ENCODE results near the gene SCN5A.

SCN5A gene

DNA sequence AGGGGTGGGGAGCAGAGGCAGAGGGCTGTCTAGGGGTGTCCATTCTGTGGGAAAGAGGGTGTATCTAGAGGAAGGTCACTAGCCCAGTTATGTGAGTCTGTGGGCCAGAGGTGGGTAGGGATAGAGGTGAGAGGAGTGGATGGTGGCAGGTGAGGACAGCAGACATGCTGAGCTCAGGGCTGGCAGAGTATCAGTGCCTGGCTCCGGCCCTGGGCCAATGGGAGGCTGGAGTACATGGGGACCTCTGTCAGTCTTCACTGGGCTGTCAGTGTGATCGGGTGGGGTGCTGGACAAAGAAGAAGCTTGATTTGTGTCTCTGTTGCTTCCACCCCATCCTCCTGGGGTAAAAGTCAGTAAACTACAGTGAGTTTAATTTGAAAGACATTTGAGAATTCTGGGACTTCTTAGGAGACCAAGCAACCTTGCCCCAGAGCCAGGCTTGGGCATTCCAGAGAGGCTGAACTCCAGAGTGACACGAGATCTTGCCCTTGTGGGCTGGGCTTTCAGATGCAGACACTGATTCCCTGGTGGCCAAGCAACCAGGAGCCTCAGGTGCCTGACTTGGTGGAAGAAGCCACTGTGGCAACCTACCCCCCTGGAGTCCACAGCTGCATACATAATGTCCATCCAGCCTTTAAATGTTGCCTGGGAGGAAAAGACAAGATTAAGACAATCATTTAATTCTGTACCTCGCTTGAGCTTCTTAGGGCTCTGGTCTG, 92.7 kb downstream of the SCN5A start:
- Histone ChIP-seq H3K4me3 (no peak overlapping the region), H3K9ac (ENCODE audit: insufficient read length) (no peak overlapping the region), H3K9me3 (ENCODE audit: low read depth, low read length) (no peaks in the 10 kb centered on the region), H3K27ac (no peak overlapping the region), H3K36me3 (ENCODE audit: insufficient read depth, low read length) (no peaks in the 10 kb centered on the region)
- DNase-seq (ENCODE audit: low read depth, low spot score) = no peak
- no peak for TF ChIP-seq POLR2AphosphoS5 (IDR thresholded peaks at IDR 0.05; ENCODE audit: borderline replicate concordance, low read depth, low read length)
- TF ChIP-seq EZH2 (IDR thresholded peaks at IDR 0.05) = no peak
- TF ChIP-seq FOXP2 (optimal IDR thresholded peaks at IDR 0.05; ENCODE audit: control extremely low read depth, extremely low read length, insufficient read depth) = no peak

DNA sequence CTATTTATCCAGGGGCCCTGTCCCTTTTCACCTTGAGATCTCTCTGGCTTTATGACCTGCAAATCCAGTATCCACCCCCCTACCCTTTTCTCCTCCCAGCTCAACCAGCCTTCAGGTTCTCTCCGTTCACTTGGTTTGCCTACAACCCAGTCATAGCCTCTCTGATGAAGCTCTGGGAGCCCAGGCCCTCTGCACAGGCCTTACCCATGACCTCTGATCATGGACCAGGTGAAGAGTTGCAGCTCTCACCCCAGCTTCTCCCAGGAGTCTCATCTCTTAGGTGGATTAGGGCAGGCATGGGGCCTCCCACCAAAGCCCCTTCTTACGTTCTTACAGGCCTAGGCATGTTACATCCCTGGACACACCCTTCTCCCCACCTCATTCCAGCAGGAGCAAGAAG, 93.6 kb downstream of the SCN5A start:
- H3K36me3 ChIP-seq (ENCODE audit: insufficient read depth, low read length) = no peaks in the 10 kb centered on the region
- no peak overlapping the region for H3K4me3 ChIP-seq
- no peak overlapping the region for H3K9ac ChIP-seq (ENCODE audit: insufficient read length)
- TF ChIP-seq POLR2AphosphoS5 (IDR thresholded peaks at IDR 0.05; ENCODE audit: borderline replicate concordance, low read depth, low read length) (no peak), FOXP2 (optimal IDR thresholded peaks at IDR 0.05; ENCODE audit: control extremely low read depth, extremely low read length, insufficient read depth) (no peak), EZH2 (IDR thresholded peaks at IDR 0.05) (no peak)
- no peaks in the 10 kb centered on the region for H3K9me3 ChIP-seq (ENCODE audit: low read depth, low read length)
- no peak for DNase-seq (ENCODE audit: low read depth, low spot score)
- no peak overlapping the region for H3K27ac ChIP-seq

DNA sequence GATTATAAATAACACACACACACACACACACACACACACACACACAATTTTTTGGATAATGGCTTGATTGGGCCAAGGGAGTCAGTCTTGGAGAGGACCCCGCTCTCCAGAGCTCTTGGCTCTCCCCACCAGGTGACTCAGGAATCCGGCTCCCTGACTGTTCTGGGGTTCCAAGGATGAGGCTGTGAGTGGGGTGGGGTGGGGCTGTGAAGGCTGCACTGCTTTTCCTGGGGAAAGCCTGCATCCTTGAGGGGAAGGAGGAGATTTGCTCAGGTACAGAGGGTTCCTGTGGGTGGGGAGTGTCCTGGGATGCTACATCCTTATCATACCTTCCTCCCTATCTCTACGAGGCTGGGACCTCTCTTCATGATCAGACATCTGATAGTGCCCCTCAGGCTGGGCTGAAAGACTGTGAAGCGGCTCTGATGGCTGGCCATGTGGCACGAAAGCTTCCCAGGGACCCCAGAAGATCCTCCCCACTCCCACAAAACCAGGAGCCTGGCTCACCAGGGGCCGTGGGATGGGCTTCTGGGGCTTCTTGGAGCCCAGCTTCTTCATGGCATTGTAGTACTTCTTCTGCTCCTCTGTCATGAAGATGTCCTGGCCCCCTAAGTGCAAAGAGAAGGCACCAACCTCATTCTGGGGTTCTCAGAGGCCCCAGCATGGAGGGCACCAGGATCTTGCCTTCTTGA, 94.2 kb downstream of the SCN5A start:
- Histone ChIP-seq H3K36me3 (ENCODE audit: insufficient read depth, low read length) (no peaks in the 10 kb centered on the region), H3K9ac (ENCODE audit: insufficient read length) (no peak overlapping the region), H3K27ac (no peak overlapping the region), H3K4me3 (no peak overlapping the region), H3K9me3 (ENCODE audit: low read depth, low read length) (no peaks in the 10 kb centered on the region)
- no peak for DNase-seq (ENCODE audit: low read depth, low spot score)
- no peak for TF ChIP-seq EZH2 (IDR thresholded peaks at IDR 0.05)
- no peak for TF ChIP-seq POLR2AphosphoS5 (IDR thresholded peaks at IDR 0.05; ENCODE audit: borderline replicate concordance, low read depth, low read length)
- TF ChIP-seq FOXP2 (optimal IDR thresholded peaks at IDR 0.05; ENCODE audit: control extremely low read depth, extremely low read length, insufficient read depth) = no peak

DNA sequence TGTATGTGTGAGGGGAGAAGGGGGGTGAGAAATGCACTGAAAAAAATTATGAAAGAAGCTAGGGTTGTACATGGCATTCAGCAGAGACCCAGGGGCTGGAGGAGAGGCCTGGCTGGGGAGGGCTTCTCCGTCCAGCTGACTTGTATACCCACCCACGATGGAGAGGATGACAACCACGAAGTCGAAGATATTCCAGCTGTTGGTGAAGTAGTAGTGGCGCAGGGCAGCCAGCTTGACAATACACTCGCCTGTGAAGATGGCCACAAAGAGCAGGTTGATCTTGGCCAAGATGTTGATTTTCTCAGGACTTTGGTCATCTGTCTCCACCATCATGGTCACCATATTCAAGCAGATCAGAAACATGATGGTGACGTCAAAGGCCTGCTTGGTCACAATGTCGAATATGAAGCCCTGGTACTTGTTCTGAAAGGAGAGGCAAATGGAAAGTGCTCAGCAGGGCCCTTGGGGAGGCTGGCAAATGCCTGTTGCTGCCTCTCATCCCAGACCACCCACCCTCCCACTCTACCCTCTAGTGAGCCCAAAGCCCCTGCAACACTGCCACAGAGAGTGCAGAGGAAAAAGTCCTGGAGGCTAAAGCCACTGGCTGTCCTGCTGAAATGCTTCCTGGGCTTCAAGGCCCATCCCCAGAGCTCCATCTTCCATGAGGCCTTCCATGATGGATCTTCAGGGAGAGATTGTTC, 95.2 kb downstream of the SCN5A start:
- DNase-seq (ENCODE audit: low read depth, low spot score) = no peak
- Histone ChIP-seq H3K36me3 (ENCODE audit: insufficient read depth, low read length) (no peaks in the 10 kb centered on the region), H3K9ac (ENCODE audit: insufficient read length) (no peak overlapping the region), H3K9me3 (ENCODE audit: low read depth, low read length) (no peaks in the 10 kb centered on the region), H3K4me3 (no peak overlapping the region), H3K27ac (no peak overlapping the region)
- no peak for TF ChIP-seq EZH2 (IDR thresholded peaks at IDR 0.05)
- TF ChIP-seq FOXP2 (optimal IDR thresholded peaks at IDR 0.05; ENCODE audit: control extremely low read depth, extremely low read length, insufficient read depth) = no peak
- no peak for TF ChIP-seq POLR2AphosphoS5 (IDR thresholded peaks at IDR 0.05; ENCODE audit: borderline replicate concordance, low read depth, low read length)

DNA sequence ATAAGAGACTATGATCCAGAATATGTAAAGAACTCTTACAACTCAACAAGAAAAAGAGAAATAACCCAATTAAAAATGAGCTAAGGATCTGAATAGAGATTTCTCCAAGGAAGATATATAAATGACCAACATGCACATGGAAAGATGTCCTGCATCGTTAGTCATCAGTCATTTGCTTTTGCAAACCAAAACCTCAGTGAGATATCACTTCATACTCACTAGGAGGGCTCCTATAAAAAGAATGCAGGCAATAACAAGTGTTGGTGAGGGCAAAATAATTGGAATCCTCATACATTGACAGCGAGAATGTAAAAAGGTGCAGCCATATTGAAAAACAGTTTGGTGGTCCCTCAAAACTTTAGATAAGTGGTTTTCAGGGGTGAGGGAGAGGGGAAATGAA, 96.4 kb downstream of the SCN5A start:
- Histone ChIP-seq H3K4me3 (no peak overlapping the region), H3K9me3 (ENCODE audit: low read depth, low read length) (no peaks in the 10 kb centered on the region), H3K9ac (ENCODE audit: insufficient read length) (no peak overlapping the region), H3K36me3 (ENCODE audit: insufficient read depth, low read length) (no peaks in the 10 kb centered on the region), H3K27ac (no peak overlapping the region)
- TF ChIP-seq POLR2AphosphoS5 (IDR thresholded peaks at IDR 0.05; ENCODE audit: borderline replicate concordance, low read depth, low read length) (no peak), FOXP2 (optimal IDR thresholded peaks at IDR 0.05; ENCODE audit: control extremely low read depth, extremely low read length, insufficient read depth) (no peak), EZH2 (IDR thresholded peaks at IDR 0.05) (no peak)
- no peak for DNase-seq (ENCODE audit: low read depth, low spot score)

DNA sequence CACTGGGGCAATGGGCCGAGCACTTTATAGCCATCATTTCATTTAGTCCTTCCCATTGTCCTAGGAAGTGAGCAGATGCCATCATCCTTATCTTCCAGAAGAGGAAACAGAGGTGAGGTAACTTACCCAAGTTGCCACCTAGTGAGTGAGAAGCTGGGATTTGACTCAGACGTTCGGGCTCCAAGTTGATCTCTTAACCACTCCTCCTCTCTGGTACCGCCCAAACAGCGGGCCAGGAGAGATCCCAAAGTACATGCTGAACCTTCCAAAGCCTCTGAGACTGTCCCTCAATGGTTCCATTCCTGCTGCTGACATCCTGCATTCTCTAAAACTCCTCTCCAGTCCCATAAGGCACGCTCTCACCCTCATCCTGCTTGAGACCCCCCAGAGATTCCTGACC, 97.1 kb downstream of the SCN5A start:
- H3K9me3 ChIP-seq (ENCODE audit: low read depth, low read length) = no peaks in the 10 kb centered on the region
- no peak for DNase-seq (ENCODE audit: low read depth, low spot score)
- H3K9ac ChIP-seq (ENCODE audit: insufficient read length) = no peak overlapping the region
- H3K27ac ChIP-seq = no peak overlapping the region
- H3K36me3 ChIP-seq (ENCODE audit: insufficient read depth, low read length) = no peaks in the 10 kb centered on the region
- no peak overlapping the region for H3K4me3 ChIP-seq
- TF ChIP-seq POLR2AphosphoS5 (IDR thresholded peaks at IDR 0.05; ENCODE audit: borderline replicate concordance, low read depth, low read length) (no peak), FOXP2 (optimal IDR thresholded peaks at IDR 0.05; ENCODE audit: control extremely low read depth, extremely low read length, insufficient read depth) (no peak), EZH2 (IDR thresholded peaks at IDR 0.05) (no peak)

DNA sequence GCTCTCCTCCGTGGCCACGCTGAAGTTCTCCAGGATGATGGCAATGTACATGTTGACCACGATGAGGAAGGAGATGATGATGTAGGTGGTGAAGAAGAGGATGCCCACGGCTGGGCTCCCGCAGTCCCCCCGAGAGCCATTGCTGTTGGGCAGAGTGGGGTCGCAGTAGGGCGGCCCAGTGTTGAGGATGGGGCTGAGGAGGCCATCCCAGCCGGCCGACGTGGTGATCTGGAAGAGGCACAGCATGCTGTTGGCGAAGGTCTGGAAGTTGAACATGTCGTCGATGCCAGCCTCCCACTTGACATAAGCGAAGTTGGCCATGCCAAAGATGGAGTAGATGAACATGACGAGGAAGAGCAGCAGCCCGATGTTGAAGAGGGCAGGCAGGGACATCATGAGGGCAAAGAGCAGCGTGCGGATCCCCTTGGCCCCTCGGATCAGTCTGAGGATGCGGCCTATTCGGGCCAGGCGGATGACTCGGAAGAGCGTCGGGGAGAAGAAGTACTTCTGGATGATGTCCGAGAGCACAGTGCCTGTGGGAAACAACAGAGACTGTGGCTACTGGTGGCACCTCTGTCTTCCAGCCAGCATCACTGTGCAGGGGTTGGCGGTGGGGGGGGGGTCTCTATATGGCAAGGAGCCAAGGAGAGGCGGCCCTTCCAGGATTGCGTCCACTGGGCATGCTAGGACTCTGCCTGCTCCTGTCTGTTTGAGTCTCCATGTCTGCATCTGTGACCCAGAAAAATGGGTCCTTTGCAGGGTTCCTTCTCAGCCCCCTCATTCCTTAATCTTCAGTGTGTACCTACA, 98.3 kb downstream of the SCN5A start:
- TF ChIP-seq EZH2 (IDR thresholded peaks at IDR 0.05) (no peak), POLR2AphosphoS5 (IDR thresholded peaks at IDR 0.05; ENCODE audit: borderline replicate concordance, low read depth, low read length) (no peak), FOXP2 (optimal IDR thresholded peaks at IDR 0.05; ENCODE audit: control extremely low read depth, extremely low read length, insufficient read depth) (no peak)
- DNase-seq (ENCODE audit: low read depth, low spot score) = no peak

More for the DNA sequence above, 98.3 kb downstream of the SCN5A start:
- no peaks in the 10 kb centered on the region for H3K36me3 ChIP-seq (ENCODE audit: insufficient read depth, low read length)
- H3K9ac ChIP-seq (ENCODE audit: insufficient read length) = no peak overlapping the region
- H3K4me3 ChIP-seq = no peak overlapping the region
- H3K9me3 ChIP-seq (ENCODE audit: low read depth, low read length) = no peaks in the 10 kb centered on the region
- H3K27ac ChIP-seq = no peak overlapping the region
